GM19467 (cell line): ENCODE measurements around the gene MRPS23.

ENCODE experiments used
- ATAC-seq: cut with Tn5 transposase; IDR thresholded peaks from one replicate; pipeline ENCODE4 v1.9.1; 2021; ENCODE audit warnings: mild to moderate bottlenecking, moderate library complexity; ENCODE audit not compliant: unreplicated experiment

MRPS23 gene

DNA sequence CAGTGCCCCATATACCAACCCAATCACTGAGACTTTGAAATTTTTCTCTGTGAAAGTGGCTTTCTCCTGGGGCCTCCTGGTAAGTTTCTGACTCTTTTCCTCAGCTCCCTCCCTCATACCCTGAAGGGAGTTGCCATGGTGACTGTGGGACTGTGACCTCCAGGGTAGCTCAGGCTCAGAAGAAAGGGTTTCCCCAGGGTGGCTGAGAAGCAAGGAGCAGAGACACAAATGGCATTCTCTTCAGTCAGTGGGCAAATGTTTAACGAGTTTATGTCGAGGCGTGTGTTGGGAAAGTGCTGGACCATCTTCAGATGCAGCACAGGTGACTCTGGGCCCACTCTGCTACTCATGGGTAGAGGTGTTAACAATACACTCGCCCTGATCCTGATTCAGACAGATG, 46.8 kb downstream of the MRPS23 start:
- no peak for ATAC-seq

DNA sequence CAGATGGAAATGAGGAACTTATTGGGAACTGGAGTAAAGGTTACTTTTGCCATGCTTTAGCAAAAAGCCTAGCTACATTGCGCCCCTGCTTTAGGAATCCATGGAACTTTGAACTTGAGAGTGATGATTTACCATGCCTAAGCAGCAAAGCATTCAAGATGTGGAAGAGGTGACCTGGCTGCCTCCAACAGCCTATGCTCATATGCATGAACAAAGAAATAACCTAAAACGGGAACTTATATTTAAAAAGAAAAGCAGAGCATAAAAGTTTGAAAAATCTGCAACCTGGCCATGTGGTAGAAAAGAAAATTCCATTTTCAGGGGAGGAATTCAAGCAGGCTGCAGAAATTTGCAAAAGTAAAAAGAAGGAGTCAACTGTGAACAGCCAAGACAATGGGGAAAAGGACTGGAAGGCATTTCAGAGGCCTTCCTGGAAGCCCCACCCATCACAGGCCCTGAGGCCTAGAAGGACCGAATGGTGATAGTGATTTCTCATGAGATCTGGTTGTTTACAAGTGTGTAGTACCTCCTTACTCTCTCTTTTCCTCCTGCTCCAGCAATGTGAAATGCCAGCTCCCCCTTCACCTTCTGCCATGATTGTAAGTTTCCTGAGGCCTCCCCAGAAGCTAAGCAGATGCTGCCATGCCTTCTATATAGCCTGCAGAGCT, 48.7 kb downstream of the MRPS23 start:
- no peak for ATAC-seq

DNA sequence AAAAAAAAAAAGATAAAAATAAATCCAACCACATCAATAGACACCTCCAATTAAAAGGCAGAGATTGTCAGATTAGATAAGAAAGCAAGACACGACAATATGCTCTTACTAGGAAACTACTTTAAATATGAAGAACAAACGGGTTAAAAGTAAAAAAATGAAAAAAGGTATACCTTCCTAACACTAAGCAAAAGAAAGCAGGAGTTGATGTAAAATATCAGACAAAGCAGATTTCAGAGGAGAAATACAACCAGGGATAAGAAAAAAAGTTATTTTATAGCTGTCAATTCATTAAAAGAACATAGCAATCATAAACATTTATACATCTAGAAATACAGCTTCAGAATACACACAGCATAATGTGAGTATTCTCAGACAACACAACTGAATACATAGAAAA, 55.0 kb downstream of the MRPS23 start:
- ATAC-seq = no peak

DNA sequence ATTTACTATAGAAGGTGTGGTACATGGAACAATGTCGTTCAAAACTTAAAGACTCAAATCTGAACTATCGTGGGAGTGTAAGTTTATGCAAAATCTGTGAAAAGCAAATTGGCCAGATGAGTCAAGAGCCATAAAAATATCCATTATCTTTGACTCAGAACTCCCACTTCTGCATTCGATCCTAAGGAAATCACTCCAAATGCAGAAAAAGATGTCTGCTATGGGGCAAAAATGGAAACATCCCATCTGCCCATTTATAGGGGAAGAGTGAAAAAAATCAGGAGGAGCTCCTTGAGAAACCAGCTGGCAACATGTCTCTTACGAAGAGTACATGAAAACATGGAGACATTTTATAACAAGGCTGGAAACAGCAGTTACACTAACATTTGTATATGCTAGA, 61.1 kb downstream of the MRPS23 start:
- no peak for ATAC-seq

DNA sequence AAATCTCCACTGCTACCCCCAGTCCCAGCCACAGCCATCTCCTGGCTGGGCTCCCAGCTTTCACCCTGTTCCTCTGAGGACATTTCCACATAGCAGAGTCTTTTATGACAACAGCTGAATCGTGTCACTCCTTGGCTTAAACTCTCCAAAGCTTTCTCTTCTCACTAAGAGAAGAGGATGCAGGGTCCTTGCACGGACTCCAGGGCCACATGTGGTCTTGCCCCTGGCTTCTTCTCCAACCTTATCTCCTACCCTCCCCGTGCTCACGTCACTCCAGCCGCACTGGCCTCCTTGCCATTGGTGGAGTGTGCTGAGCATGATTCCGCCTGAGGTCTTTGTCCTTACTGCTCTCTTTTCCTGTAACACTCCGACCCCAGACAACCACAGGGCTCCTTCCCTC, 64.8 kb downstream of the MRPS23 start:
- no peak for ATAC-seq
